WTC11 (cell line): ENCODE measurements around the gene MLST8.

Experiments
- CTCF ChIP-seq: fragments of 200-600 bp; IDR thresholded peaks from 2 replicates; pipeline ENCODE4 v1.8.0; 2022; ENCODE audit warnings: antibody characterized with exemption
- SOX15 ChIP-seq: fragments of 250-450 bp; sonication (Bioruptor Pico); IDR thresholded peaks from 2 replicates; pipeline ENCODE4 v1.9.0; 2021; ENCODE audit warnings: mild to moderate bottlenecking

- TF ChIP-seq CTCF (no peak), SOX15 (no peak)
Observed at GRCh38 chr16:2250652-2251295, 45.5 kb downstream of the MLST8 start.
